Testis (tissue), 3 donors: Measurements from ENCODE around the gene CASP3. TPM values are rescaled to one million over a fixed set of nuclear protein-coding genes. Genes with fewer than 3 reads are reported as not detected.

Source experiments
- DNase-seq: peaks from one replicate; pipeline ENCODE4 v3.0.0-alpha.2; 2019
- H3K27ac ChIP-seq, 2 donors: fragments of 200-600 bp; sonication (generic); one replicate each; pipeline ENCODE4 v1.5.1; 2019
- H3K27me3 ChIP-seq: fragments of 200-600 bp; sonication (generic); one replicate; pipeline ENCODE4 v1.5.1; 2019
- H3K36me3 ChIP-seq: fragments of 200-600 bp; sonication (generic); one replicate; pipeline ENCODE4 v1.5.1; 2017; ENCODE audit warnings: low read depth; ENCODE audit errors: missing control alignments
- H3K4me1 ChIP-seq: fragments of 200-600 bp; sonication (generic); one replicate; pipeline ENCODE4 v1.5.1; 2019
- H3K4me3 ChIP-seq, 2 donors: fragments of 200-600 bp; sonication (generic); one replicate each; pipeline ENCODE4 v1.5.1; 2017 to 2019
- H3K9me3 ChIP-seq: fragments of 200-600 bp; sonication (generic); one replicate; pipeline ENCODE4 v1.5.1; 2017
- POLR2A ChIP-seq: fragments of 450-650 bp; IDR thresholded peaks from one replicate; pipeline ENCODE4 v1.6.1; 2017; ENCODE audit warnings: antibody characterized with exemption, mild to moderate bottlenecking, moderate library complexity
- WGBS, 2 donors: methylation state at CpG; one replicate each; pipeline ENCODE4 v1.1.5; 2018; 5-methylcytosine and 5-hydroxymethylcytosine counted together
- intact Hi-C: fragments of 100-400 bp; cut with DNase I; formaldehyde crosslinking; loops from one replicate; pipeline ENCODE4 v1.15.1; 2023; ENCODE audit warnings: low total_unique reads
- polyA plus RNA-seq: library from polyadenylated mRNA; stranded (reverse); fragments of 350-450 nt; fragmentation: Illumina TruSeq; extraction: RNeasy Lipid Tissue Mini Kit (QIAGEN cat#74804); gene quantifications from one replicate; pipeline ENCODE4 v1.2.3, GENCODE V29; 2014; ENCODE audit warnings: low read depth, low replicate concordance; ENCODE audit not compliant: insufficient read depth
- total RNA-seq, 2 donors: library from RNA; depleted of rRNA; stranded (reverse); fragments of >200 nt; gene quantifications; one replicate each; pipeline ENCODE4 v1.2.3, GENCODE V29; 2016
- TF ChIP-seq, protein P1 (sequence below), 3 experiments: fragments of 450-650 bp in 2 of 3; fragments of 200-600 bp in 1 of 3; sonication (generic) in 1 of 3; IDR thresholded peaks; one replicate each; pipeline ENCODE4 v1.5.1; 2016 to 2019; ENCODE audit warnings: antibody characterized with exemption in 3 of 3, mild to moderate bottlenecking in 2 of 3, moderate library complexity in 1 of 3

Gene CASP3
- total and polyA plus RNA-seq, 3 donors from 2014 or later = 12.0 to 20.2 (median 12.3) TPM

- Histone ChIP-seq H3K36me3 (no peaks in the 10 kb centered on the region), H3K9me3 (no peaks in the 10 kb centered on the region), H3K27ac (no peak overlapping the region), H3K4me1 (no peaks in the 10 kb centered on the region), H3K4me3 (no peak overlapping the region), H3K27me3 (no peaks in the 10 kb centered on the region)
- 88 to 92% methylated on average over 9 of the region's 9 CpGs for whole genome bisulfite sequencing, 2 donors
- intact Hi-C loops = no loop called here
- TF ChIP-seq, protein P1, sequence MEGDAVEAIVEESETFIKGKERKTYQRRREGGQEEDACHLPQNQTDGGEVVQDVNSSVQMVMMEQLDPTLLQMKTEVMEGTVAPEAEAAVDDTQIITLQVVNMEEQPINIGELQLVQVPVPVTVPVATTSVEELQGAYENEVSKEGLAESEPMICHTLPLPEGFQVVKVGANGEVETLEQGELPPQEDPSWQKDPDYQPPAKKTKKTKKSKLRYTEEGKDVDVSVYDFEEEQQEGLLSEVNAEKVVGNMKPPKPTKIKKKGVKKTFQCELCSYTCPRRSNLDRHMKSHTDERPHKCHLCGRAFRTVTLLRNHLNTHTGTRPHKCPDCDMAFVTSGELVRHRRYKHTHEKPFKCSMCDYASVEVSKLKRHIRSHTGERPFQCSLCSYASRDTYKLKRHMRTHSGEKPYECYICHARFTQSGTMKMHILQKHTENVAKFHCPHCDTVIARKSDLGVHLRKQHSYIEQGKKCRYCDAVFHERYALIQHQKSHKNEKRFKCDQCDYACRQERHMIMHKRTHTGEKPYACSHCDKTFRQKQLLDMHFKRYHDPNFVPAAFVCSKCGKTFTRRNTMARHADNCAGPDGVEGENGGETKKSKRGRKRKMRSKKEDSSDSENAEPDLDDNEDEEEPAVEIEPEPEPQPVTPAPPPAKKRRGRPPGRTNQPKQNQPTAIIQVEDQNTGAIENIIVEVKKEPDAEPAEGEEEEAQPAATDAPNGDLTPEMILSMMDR (IDR thresholded peaks at IDR 0.05) = no peak
- no peak for TF ChIP-seq POLR2A
- no peak for DNase-seq
Observed at GRCh38 chr4:184668511-184669114, 19.4 kb upstream of the CASP3 start.

- TF ChIP-seq POLR2A = no peak
- TF ChIP-seq, protein P1 (IDR thresholded peaks at IDR 0.05) = no peak
- 92 to 93% methylated on average over 9 of the region's 9 CpGs for WGBS, 2 donors
- DNase-seq = no peak
- Histone ChIP-seq H3K27ac (no peak overlapping the region), H3K27me3 (no peaks in the 10 kb centered on the region), H3K4me1 (no peaks in the 10 kb centered on the region), H3K9me3 (no peaks in the 10 kb centered on the region), H3K36me3 (no peaks in the 10 kb centered on the region), H3K4me3 (no peak overlapping the region)
- intact Hi-C loops = no loop called here
Observed at GRCh38 chr4:184668096-184668495, 18.8 kb upstream of the CASP3 start.

- no peak for DNase-seq
- Histone ChIP-seq H3K9me3 (no peaks in the 10 kb centered on the region), H3K4me1 (no peaks in the 10 kb centered on the region), H3K4me3 (no peak overlapping the region), H3K36me3 (no peaks in the 10 kb centered on the region), H3K27me3 (no peaks in the 10 kb centered on the region), H3K27ac (no peak overlapping the region)
- WGBS, 2 donors = 86 to 89% methylated on average over 6 of the region's 6 CpGs
- intact Hi-C loops = no loop called here
- TF ChIP-seq, protein P1 (IDR thresholded peaks at IDR 0.05) = no peak
- no peak for TF ChIP-seq POLR2A
Observed at GRCh38 chr4:184666670-184667069, 17.4 kb upstream of the CASP3 start.

GRCh38 chr4:184664445-184665210 lies 15.4 kb upstream of the CASP3 start:
- Histone ChIP-seq H3K4me1 (no peaks in the 10 kb centered on the region), H3K27ac (no peak overlapping the region), H3K4me3 (no peak overlapping the region), H3K36me3 (no peaks in the 10 kb centered on the region), H3K27me3 (no peaks in the 10 kb centered on the region), H3K9me3 (no peaks in the 10 kb centered on the region)
- WGBS, 2 donors = 69% methylated on average over 6 of the region's 6 CpGs
- DNase-seq = no peak
- TF ChIP-seq, protein P1 (IDR thresholded peaks at IDR 0.05) = no peak
- no peak for TF ChIP-seq POLR2A
- intact Hi-C loops = no loop called here
